ENCODE data around the gene INCENP.

INCENP gene

GRCh38 chr11:62125316-62125715, 1.5 kb downstream of the INCENP start:
- FAIRE-seq: no peak

GRCh38 chr11:62125881-62126280, 2.1 kb downstream of the INCENP start:
- no peak for FAIRE-seq

GRCh38 chr11:62127426-62127825, 3.6 kb downstream of the INCENP start:
- no peak for FAIRE-seq

- no peak for FAIRE-seq
Measured at GRCh38 chr11:62127941-62128770, 4.3 kb downstream of the INCENP start.

DNA sequence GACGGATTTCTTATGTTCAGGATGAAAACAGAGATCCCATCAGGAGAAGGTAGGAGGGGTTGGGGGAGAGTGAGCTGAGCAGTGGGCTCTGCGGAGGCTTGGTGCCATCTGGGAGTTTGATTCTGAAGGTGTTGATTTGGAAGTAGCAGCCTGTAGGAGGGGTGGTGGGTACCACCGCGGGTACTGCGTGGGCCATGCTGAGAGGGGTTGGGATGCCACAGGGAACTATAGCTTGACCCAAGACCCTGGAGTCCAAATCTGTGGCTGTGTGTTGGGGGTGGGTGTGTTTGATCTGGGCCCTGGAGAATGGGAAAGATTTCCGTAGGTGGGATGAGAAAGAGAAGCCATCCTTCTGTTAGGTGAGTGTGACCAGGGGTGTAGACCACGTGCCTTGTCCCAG, 5.0 kb downstream of the INCENP start:
- no peak for FAIRE-seq

DNA sequence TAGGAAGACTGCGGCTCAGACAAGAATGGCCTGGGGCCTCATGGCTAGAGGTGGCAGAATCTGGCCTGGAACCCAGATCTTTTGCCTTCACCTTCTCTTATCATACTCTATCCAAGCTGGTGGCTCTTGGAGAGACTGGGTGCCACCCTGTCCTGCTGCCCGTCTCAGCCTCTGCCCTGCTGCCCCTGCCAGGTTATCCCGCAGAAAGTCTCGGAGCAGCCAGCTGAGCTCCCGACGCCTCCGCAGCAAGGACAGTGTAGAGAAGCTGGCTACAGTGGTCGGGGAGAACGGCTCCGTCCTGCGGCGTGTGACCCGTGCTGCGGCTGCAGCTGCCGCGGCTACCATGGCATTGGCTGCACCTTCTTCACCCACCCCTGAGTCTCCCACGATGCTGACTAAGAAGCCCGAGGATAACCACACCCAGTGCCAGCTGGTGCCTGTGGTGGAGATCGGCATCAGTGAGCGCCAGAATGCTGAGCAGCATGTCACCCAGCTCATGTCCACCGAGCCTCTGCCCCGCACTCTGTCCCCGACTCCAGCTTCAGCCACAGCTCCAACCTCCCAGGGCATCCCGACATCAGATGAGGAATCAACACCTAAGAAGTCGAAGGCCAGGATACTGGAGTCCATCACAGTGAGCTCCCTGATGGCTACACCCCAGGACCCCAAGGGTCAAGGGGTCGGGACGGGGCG, 5.9 kb downstream of the INCENP start:
- no peak for FAIRE-seq

DNA sequence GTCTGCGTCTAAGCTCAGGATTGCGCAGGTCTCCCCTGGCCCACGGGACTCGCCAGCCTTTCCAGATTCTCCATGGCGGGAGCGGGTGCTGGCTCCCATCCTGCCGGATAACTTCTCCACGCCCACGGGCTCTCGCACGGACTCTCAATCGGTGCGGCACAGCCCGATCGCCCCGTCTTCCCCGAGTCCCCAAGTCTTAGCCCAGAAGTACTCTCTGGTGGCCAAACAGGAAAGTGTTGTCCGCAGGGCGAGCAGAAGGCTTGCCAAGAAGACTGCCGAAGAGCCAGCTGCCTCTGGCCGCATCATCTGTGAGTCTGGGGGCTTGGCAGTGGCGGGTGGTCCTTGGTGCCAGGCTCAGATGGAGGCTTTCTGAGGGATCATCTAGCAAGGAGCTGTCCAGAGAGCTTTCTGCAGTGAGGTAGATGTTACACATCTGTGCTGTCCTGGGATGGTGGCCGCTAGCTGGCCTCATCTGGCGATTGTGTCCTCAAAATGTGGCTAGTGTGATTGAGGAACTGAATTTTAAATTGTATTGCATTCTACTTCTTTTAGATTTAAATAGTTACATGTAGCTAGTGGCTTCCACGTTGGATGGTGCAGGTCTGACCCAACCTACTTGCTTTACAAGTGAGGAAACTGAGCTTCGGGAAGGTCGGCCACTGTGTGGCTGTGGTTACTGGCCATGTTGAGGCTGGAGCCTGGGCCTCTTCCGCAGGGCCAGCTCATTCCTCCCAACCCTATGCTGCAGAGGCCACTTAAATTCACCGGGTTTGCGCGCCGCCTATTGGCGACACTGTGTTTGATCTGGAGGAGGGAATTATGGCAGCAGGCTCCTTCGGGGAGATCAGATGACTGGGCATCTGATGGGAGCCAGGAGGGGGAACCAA, 6.7 kb downstream of the INCENP start:
- no peak for FAIRE-seq

- FAIRE-seq: no peak
Measured at GRCh38 chr11:62131170-62131464, 7.3 kb downstream of the INCENP start.

DNA sequence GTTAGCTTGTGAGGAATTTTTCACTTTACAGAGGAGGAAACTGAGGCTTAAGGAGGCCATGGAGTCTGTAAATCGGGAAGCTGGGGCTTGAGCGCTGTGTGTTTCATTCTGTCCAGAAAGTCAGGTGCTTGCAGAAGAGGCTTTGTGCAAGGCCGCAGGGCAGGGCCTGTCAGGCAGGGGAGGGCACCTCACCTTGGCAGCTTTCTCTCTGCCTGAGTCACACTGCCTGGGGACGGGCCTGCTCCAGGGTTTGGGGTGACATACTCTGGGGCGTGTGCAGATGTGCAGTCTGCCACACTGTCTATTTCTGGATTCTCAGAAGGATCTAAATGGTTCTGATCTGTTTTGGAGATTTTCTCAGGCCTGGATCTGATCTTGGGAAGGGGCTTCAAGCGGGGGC, 8.4 kb downstream of the INCENP start:
- FAIRE-seq: no peak

DNA sequence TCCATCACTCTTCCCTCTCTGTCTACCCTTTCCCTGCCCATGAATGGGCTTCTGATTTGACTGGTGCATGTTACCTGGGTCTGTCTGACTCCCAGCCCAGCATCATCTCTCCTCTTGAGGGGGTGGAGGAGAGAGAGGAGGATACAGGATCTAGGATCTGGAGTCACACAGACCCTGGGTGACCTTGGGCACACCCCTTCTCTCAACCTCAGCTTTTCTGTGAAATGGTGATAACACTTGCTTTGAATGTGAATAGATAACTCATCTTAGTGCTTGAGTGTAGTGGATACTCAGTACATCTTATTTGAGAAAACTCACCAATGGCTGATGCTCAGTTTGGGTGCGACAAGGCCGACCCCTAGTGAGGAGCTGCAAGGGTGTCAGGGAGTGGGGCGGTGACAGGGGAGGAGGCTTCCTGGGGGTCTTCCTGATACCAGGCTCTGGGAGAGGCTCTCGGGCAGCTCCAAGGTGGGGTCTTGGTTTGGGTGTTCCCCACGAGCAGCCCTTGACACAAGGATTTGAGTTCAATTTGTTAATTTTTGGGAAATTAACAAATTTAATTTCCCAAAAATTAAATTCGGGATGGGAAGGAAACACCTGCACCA, 9.0 kb downstream of the INCENP start:
- FAIRE-seq: no peak

- no peak for FAIRE-seq
Measured at GRCh38 chr11:62133328-62134065, 9.7 kb downstream of the INCENP start.

GRCh38 chr11:62137276-62137861, 13.6 kb downstream of the INCENP start:
- no peak for FAIRE-seq

GRCh38 chr11:62137881-62138629, 14.2 kb downstream of the INCENP start:
- no peak for FAIRE-seq

DNA sequence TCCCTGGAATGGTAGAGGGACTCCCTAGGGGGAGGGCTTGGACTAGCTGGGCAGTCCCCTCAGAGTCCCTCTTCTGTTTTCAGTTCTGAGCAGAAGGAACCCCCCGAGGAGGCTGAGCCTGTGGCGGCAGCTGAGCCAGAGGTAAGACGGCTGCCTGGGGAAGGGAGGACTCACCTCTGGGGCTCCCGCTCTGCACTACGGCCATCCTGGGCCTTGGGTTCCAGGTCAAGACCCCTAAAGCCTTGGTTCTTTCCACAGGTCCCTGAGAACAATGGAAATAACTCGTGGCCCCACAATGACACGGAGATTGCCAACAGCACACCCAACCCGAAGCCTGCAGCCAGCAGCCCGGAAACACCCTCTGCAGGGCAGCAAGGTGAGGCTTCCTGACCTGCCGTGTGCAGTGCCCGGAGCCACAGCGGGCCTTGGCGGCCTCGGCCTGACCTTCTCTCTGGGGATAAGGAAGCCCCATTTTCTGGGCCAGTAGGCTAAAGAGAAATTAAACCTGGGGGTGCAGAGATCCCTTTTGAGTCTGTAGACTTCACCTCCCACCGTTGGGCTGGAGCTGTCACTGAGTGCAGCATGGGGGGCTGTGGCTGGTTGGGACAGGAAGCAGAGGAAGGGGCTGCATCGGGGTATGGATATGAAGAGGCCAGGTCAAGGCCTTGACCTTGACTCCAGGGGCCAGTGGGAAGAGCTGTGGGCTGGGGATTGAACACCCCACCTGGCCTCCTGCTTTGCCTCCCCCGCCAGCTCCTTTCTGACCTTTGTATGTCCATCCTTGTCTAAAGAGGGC, 15.0 kb downstream of the INCENP start:
- no peak for FAIRE-seq

GRCh38 chr11:62139526-62140303, 15.9 kb downstream of the INCENP start:
- no peak for FAIRE-seq

DNA sequence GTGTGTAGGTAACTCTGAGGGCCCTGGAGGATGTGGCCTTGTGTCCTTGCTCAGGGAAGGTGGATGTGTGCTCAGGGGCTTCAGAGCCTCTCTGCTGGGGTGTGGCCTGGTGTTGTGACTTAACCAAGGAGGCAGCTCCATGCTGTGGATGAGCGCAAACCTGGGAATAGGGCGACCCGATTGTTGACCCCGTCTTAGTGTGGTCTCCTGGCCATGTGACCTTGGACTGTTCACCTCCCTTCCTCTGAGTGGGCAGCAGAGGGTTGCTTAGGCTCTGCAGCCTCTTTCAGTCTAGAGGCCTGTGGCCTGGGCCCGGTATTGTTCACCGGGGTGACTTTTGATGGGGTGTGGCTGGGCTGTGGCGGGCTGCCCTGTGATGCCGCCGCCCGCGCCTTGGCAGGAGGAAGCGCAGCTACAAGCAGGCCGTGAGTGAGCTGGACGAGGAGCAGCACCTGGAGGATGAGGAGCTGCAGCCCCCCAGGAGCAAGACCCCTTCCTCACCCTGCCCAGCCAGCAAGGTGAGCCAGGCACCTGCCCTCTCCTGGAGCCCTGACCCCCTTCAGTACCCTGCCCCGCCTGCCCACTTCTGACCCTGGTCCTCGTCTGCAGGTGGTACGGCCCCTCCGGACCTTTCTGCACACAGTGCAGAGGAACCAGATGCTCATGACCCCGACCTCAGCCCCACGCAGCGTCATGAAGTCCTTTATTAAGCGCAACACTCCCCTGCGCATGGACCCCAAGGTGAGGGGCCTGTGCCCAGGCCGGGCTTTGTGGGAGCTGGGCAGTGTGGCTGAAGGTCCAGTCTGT, 16.7 kb downstream of the INCENP start:
- no peak for FAIRE-seq

DNA sequence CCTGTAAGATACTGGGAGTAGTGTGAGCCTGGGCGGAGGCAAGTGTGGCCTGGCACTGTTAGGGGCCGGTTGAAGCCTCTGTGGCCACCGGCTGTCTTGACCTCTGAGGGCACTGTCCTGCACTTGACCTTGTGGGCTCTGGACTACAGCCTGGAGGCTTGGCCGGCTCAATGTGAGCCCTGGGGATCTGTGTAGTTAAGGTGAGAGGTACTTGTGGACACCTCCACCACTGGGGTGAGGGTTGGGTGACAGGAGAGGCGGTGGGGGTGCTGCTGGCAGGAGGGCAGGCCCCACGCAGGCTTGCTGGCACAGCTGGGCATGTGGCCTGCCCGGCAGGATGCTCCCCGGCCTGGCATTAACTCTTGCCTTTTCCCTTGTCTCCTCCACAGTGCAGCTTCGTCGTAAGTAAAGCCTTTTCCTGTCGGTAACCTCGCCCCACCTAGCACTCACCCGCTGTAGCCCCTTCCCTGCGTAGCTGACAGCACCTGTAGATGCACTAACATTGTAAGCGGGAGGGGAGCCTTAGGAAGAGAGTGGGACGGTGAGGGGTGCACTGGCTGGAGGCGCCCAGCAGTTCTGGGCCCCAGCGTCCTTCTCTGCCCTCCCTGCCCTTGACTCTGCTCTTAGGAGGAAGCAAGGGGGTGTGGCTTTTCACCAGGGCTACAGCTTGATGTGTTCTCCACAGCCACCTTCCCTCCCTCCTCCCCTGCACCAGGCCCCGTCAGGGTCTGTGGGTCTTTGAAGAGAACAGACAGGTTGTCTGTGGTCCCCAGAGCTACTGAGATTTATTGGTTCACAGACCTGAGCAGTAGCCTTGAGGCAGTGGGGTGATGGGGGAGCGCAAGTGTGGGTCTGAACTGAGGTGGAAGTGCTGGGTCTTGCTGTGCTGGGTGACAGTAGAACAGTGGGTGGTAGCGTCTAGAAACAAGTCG, 17.6 kb downstream of the INCENP start:
- no peak for FAIRE-seq

DNA sequence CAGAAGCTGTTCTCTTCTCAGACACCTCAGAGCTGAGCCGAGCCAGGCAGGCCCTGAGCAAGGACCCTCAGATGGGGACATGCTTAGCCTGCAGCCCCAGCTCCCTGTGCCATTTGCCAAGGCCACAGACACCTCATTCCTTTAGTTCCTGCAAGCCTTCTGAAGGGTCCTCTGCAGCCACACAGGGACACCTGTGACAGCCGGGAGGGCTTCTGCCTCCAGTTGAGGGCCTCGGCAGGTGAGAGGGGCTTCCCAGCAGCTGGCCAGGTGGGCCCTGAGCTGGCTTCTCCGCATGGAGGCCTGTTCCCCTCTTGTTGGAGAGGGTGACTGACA, 18.2 kb downstream of the INCENP start:
- no peak for FAIRE-seq

All from endometrium (tissue), 2 donors.